ENCODE data around the gene NFKBIL1. TPM values are rescaled to one million over a fixed set of nuclear protein-coding genes. Genes with fewer than 3 reads are reported as not detected.
A peak's percentile ranks its signal among the peaks of the same experiment; 100 is the strongest.

The NFKBIL1 gene
- total RNA-seq, 3 donors from 2014 or later (not counting 1 experiment from before 2014, with no cell fraction given), result 8.1 to 10.9 (median 10.7) TPM

- Mint-ChIP-seq H3K4me3 (peak overlapping the region; percentile 98), H3K36me3 (no peaks in the 10 kb centered on the region), H3K4me1 (peaks cover 73 to 79% of the 10 kb centered on the region in 2 donors), H3K27me3 (ENCODE audit: low read depth in 2 of 2) (no peaks in the 10 kb centered on the region), H3K9me3 (no peaks in the 10 kb centered on the region), H3K27ac (peak overlapping the region; percentile 95 to 100)
- Histone ChIP-seq H3K4me3 (ENCODE audit: low read length) (peak overlapping the region; percentile 98), H3K4me1 (ENCODE audit: control insufficient read depth, insufficient read depth, low read length) (peaks cover 89% of the 10 kb centered on the region), H3K27ac (ENCODE audit: low read length) (peak overlapping the region; percentile 87), H3K27me3 (ENCODE audit: control insufficient read depth, insufficient read depth, low read length) (no peaks in the 10 kb centered on the region), H3K9me3 (ENCODE audit: control insufficient read depth, insufficient read depth, low read length) (no peaks in the 10 kb centered on the region), H3K36me3 (ENCODE audit: control insufficient read depth, insufficient read depth, low read length) (peaks cover 10% of the 10 kb centered on the region)
- no peak for TF ChIP-seq CTCF (IDR thresholded peaks at IDR 0.05)
- 61% methylated on average over 6 of the region's 8 CpGs for WGBS (ENCODE audit: insufficient coverage)
- intact Hi-C loops (cut with micrococcal nuclease), result loop anchor here (2.0 to 5.0 kb wide), 2 partner anchors 19 to 87 kb away; no protein-coding TSS in a partner anchor
- ATAC-seq, result no peak
- DNase-seq, result peak in 1 of 2 donors; percentile 37
Observed at GRCh38 chr6:31579546-31580437, 32.4 kb downstream of the NFKBIL1 start.

GRCh38 chr6:31580438-31580740 lies 33.0 kb downstream of the NFKBIL1 start:
- DNase-seq, result no peak
- no peaks in the 10 kb centered on the region for H3K27me3 Mint-ChIP-seq (ENCODE audit: low read depth in 2 of 2)
- Histone ChIP-seq H3K27me3 (ENCODE audit: control insufficient read depth, insufficient read depth, low read length) (no peaks in the 10 kb centered on the region), H3K27ac (ENCODE audit: low read length) (peak overlapping the region; percentile 87), H3K4me1 (ENCODE audit: control insufficient read depth, insufficient read depth, low read length) (peaks cover 89% of the 10 kb centered on the region), H3K36me3 (ENCODE audit: control insufficient read depth, insufficient read depth, low read length) (peaks cover 10% of the 10 kb centered on the region), H3K9me3 (ENCODE audit: control insufficient read depth, insufficient read depth, low read length) (no peaks in the 10 kb centered on the region), H3K4me3 (ENCODE audit: low read length) (peak overlapping the region; percentile 98)
- H3K9me3 Mint-ChIP-seq, result no peaks in the 10 kb centered on the region
- 21% methylated on average over 11 of the region's 11 CpGs for WGBS (ENCODE audit: insufficient coverage)
- no peak for TF ChIP-seq CTCF (IDR thresholded peaks at IDR 0.05)
- peak overlapping the region; percentile 98 for H3K4me3 Mint-ChIP-seq
- H3K4me1 Mint-ChIP-seq, result peaks cover 74 to 75% of the 10 kb centered on the region in 2 donors
- intact Hi-C loops (cut with micrococcal nuclease), result loop anchor here (2.0 to 5.0 kb wide), 2 partner anchors 20 to 88 kb away; no protein-coding TSS in a partner anchor
- ATAC-seq, result no peak
- no peaks in the 10 kb centered on the region for H3K36me3 Mint-ChIP-seq
- H3K27ac Mint-ChIP-seq, result peak overlapping the region; percentile 95 to 100

- WGBS (ENCODE audit: insufficient coverage), result under 1% methylated on average over 62 of the region's 62 CpGs
- Mint-ChIP-seq H3K36me3 (no peaks in the 10 kb centered on the region), H3K27ac (peak overlapping the region; percentile 95 to 100), H3K4me1 (peaks cover 74 to 75% of the 10 kb centered on the region in 2 donors), H3K27me3 (ENCODE audit: low read depth in 2 of 2) (no peaks in the 10 kb centered on the region), H3K9me3 (no peaks in the 10 kb centered on the region), H3K4me3 (peak overlapping the region; percentile 98)
- peak; percentile 99 for TF ChIP-seq CTCF (IDR thresholded peaks at IDR 0.05)
- ATAC-seq, result peak; percentile 85 to 96 (median 87)
- Histone ChIP-seq H3K27ac (ENCODE audit: low read length) (peak overlapping the region; percentile 87), H3K9me3 (ENCODE audit: control insufficient read depth, insufficient read depth, low read length) (no peaks in the 10 kb centered on the region), H3K4me3 (ENCODE audit: low read length) (peak overlapping the region; percentile 98), H3K36me3 (ENCODE audit: control insufficient read depth, insufficient read depth, low read length) (peaks cover 10% of the 10 kb centered on the region), H3K4me1 (ENCODE audit: control insufficient read depth, insufficient read depth, low read length) (peaks cover 89% of the 10 kb centered on the region), H3K27me3 (ENCODE audit: control insufficient read depth, insufficient read depth, low read length) (no peaks in the 10 kb centered on the region)
- intact Hi-C loops (cut with micrococcal nuclease), result loop anchor here (1.0 to 5.0 kb wide), 4 partner anchors 16 to 89 kb away; partner anchors contain the start of gene NFKBIL1
- peak; percentile 92 to 93 for DNase-seq
Observed at GRCh38 chr6:31580807-31581433, 33.5 kb downstream of the NFKBIL1 start.

All from natural killer cell (primary cell).